ENCODE measurements around the gene FAM135A.

DNA sequence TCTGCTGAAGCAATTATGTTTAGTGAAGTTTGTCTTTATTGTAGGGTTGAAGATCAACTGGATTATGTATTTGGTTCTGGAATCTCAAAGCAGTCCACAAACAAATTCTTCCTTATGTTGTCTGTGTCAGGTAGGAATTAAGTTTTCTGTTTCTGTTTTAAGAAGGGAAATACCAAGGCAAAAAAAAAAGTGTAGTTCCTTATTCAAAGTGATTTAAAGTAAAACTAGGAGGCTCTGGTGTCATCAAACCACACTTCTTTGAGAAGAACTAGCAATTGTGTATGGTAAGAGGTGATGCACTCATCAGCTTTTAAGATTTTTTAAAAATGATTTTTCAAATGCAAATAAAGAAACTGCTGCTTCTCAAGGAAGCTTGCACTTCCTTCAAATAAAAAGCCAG, 1.9 kb downstream of the FAM135A start:
- TF ChIP-seq, protein P1, sequence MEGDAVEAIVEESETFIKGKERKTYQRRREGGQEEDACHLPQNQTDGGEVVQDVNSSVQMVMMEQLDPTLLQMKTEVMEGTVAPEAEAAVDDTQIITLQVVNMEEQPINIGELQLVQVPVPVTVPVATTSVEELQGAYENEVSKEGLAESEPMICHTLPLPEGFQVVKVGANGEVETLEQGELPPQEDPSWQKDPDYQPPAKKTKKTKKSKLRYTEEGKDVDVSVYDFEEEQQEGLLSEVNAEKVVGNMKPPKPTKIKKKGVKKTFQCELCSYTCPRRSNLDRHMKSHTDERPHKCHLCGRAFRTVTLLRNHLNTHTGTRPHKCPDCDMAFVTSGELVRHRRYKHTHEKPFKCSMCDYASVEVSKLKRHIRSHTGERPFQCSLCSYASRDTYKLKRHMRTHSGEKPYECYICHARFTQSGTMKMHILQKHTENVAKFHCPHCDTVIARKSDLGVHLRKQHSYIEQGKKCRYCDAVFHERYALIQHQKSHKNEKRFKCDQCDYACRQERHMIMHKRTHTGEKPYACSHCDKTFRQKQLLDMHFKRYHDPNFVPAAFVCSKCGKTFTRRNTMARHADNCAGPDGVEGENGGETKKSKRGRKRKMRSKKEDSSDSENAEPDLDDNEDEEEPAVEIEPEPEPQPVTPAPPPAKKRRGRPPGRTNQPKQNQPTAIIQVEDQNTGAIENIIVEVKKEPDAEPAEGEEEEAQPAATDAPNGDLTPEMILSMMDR (IDR thresholded peaks at IDR 0.05), result no peak
- no peak for TF ChIP-seq POLR2A (IDR thresholded peaks at IDR 0.05)

Measured in Peyer's patch (tissue), 4 donors.